Chondrocyte (in vitro differentiated cells): ENCODE measurements around the gene ZBED6. TPM values are rescaled to one million over a fixed set of nuclear protein-coding genes. Genes with fewer than 3 reads are reported as not detected.
"Not testable (repeated sequence)": the region's sequence is repeated elsewhere in the genome, so short reads cannot be mapped to it uniquely, and the experiment has no call there.

ENCODE experiments used
- DNase-seq: peaks from one replicate; pipeline ENCODE4 v3.0.0; 2021; ENCODE audit warnings: mixed read lengths, low spot score
- H3K27ac Mint-ChIP-seq: one replicate; pipeline ENCODE4 v1.8.0; 2021; ENCODE audit warnings: mild to moderate bottlenecking, moderate library complexity, mixed read lengths; ENCODE audit not compliant: unreplicated experiment
- H3K27me3 Mint-ChIP-seq: 2 replicates; pipeline ENCODE4 v1.8.0; 2021; ENCODE audit warnings: low read depth, mixed read lengths
- H3K36me3 Mint-ChIP-seq: 2 replicates; pipeline ENCODE4 v1.8.0; 2021; ENCODE audit warnings: low read depth, mixed read lengths
- H3K4me1 Mint-ChIP-seq: 2 replicates; pipeline ENCODE4 v1.8.0; 2021; ENCODE audit warnings: low read depth, mild to moderate bottlenecking, mixed read lengths
- H3K4me3 Mint-ChIP-seq: one replicate; pipeline ENCODE4 v1.8.0; 2021; ENCODE audit warnings: mild to moderate bottlenecking, moderate library complexity, mixed read lengths; ENCODE audit not compliant: unreplicated experiment
- H3K9me3 Mint-ChIP-seq: 2 replicates; pipeline ENCODE4 v1.8.0; 2021; ENCODE audit warnings: low read depth, mixed read lengths
- CTCF ChIP-seq: fragments of 200-600 bp; sonication (generic); IDR thresholded peaks from 2 replicates; pipeline ENCODE4 v1.5.0; 2021; ENCODE audit warnings: antibody characterized with exemption, mild to moderate bottlenecking, moderate library complexity
- total RNA-seq: library from RNA; stranded (reverse); gene quantifications from 3 replicates; pipeline ENCODE4 v1.2.1, GENCODE V29; 2021

ZBED6 gene
- total RNA-seq, 1 donor from 2014 or later, result 40.3 TPM

DNA sequence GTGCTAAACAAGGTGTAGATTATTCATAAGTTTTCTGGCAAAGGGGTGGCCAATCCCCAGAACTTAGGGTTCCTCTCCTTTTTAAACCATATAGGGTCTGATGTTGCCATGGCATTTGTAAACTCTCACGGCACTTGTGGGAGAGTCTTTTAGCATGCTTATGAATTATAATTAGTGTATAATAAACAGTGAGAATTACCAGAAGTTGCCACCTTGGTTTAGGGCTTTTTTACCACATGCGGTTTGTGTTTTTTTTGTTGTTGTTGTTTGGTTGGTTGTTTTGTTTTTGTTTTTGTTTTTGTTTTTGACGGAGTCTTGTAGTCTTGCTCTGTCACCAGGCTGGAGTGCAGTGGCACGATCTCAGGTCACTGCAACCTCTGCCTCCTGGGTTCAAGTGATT, 39.4 kb upstream of the ZBED6 start:
- no peaks in the 10 kb centered on the region for H3K9me3 Mint-ChIP-seq
- H3K36me3 Mint-ChIP-seq, result no peaks in the 10 kb centered on the region
- no peak for TF ChIP-seq CTCF
- H3K4me1 Mint-ChIP-seq, result peaks cover 11% of the 10 kb centered on the region
- no peaks in the 10 kb centered on the region for H3K27me3 Mint-ChIP-seq
- H3K27ac Mint-ChIP-seq, result no peak overlapping the region
- H3K4me3 Mint-ChIP-seq, result no peak overlapping the region
- DNase-seq, result no peak

GRCh38 chr1:203758749-203759148, 36.7 kb upstream of the ZBED6 start:
- DNase-seq, H3K27me3 Mint-ChIP-seq, H3K9me3 Mint-ChIP-seq, H3K36me3 Mint-ChIP-seq, H3K4me1 Mint-ChIP-seq, H3K4me3 Mint-ChIP-seq, H3K27ac Mint-ChIP-seq: not testable (repeated sequence)

DNA sequence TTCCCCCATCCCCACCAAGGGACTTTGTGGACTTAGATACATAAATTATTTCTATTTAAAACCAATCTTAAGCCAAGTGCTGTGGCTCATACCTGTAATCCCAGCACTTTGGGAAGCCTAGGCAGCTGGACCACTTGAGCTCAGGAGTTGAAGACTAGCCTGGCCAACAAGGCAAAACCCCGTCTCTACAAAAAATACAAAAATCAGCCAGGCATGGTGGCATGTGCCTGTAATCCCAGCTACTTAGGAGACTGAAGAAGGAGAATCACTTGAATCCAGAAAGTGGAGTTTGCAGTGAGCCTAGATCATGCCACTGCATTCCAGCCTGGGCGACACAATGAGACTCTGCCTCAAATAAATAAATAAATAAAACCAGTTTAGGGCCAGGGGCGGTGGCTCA, 34.9 kb upstream of the ZBED6 start:
- peaks cover 4% of the 10 kb centered on the region for H3K4me1 Mint-ChIP-seq

GRCh38 chr1:203761958-203762357, 33.5 kb upstream of the ZBED6 start:
- H3K4me1 Mint-ChIP-seq, DNase-seq, H3K27me3 Mint-ChIP-seq: not testable (repeated sequence)

More for the DNA sequence above, 34.9 kb upstream of the ZBED6 start:
- Mint-ChIP-seq H3K36me3 (no peaks in the 10 kb centered on the region), H3K9me3 (no peaks in the 10 kb centered on the region), H3K4me3 (no peak overlapping the region), H3K27ac (no peak overlapping the region), H3K27me3 (peaks cover 2% of the 10 kb centered on the region)
- no peak for DNase-seq
- TF ChIP-seq CTCF, result no peak

DNA sequence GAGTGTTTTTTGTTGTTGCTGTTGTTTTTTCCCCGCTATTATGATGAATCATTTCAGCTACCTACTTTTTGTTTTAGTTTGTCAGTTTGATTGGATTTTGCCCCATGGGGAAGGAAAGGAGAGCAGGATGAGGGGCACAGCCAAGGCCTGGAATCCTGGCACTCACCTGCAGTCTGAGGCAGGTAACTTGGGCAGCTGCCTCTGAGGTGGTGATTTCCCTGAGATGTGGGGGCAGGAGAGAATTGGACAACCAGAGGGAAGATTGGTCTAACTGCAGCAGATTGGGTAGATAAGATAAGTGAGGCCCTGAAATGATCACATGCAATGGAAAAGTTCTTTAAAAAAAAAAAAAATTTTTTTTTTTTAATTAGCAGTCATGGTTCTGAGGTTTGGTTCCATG, 31.9 kb upstream of the ZBED6 start:
- no peaks in the 10 kb centered on the region for H3K4me1 Mint-ChIP-seq
- no peak overlapping the region for H3K4me3 Mint-ChIP-seq
- no peaks in the 10 kb centered on the region for H3K36me3 Mint-ChIP-seq
- TF ChIP-seq CTCF, result no peak
- H3K27me3 Mint-ChIP-seq, result peaks cover 2% of the 10 kb centered on the region
- no peak overlapping the region for H3K27ac Mint-ChIP-seq
- DNase-seq, result no peak
- H3K9me3 Mint-ChIP-seq, result no peaks in the 10 kb centered on the region

More at GRCh38 chr1:203761958-203762357, 33.5 kb upstream of the ZBED6 start:
- H3K36me3 Mint-ChIP-seq, H3K4me3 Mint-ChIP-seq, H3K27ac Mint-ChIP-seq, H3K9me3 Mint-ChIP-seq: not testable (repeated sequence)

- no peaks in the 10 kb centered on the region for H3K9me3 Mint-ChIP-seq
- DNase-seq, result peak; percentile 3
- H3K4me1 Mint-ChIP-seq, result peaks cover 3% of the 10 kb centered on the region
- peaks cover 2% of the 10 kb centered on the region for H3K27me3 Mint-ChIP-seq
- no peak overlapping the region for H3K27ac Mint-ChIP-seq
- H3K36me3 Mint-ChIP-seq, result no peaks in the 10 kb centered on the region
- H3K4me3 Mint-ChIP-seq, result no peak overlapping the region
- TF ChIP-seq CTCF, result no peak
Observed at GRCh38 chr1:203764105-203765028, 31.1 kb upstream of the ZBED6 start.
